HG02798 (cell line): Measurements from ENCODE around the gene HMMR.

ENCODE experiments used
- ATAC-seq: cut with Tn5 transposase; IDR thresholded peaks from one replicate; pipeline ENCODE4 v1.9.1; 2021; ENCODE audit warnings: mild to moderate bottlenecking; ENCODE audit not compliant: unreplicated experiment, poor library complexity

The HMMR gene

GRCh38 chr5:163456840-163457239, 3.6 kb upstream of the HMMR start:
- ATAC-seq, result no peak

- ATAC-seq, result no peak
Measured at GRCh38 chr5:163458778-163459385, 1.6 kb upstream of the HMMR start.

GRCh38 chr5:163459462-163459818, 992 bp upstream of the HMMR start:
- peak; percentile 8 for ATAC-seq

- ATAC-seq, result peak; percentile 84
Measured at GRCh38 chr5:163459819-163460561, 442 bp upstream of the HMMR start, which contains the start of gene NUDCD2. NUDCD2 (minus strand) TSS chr5:163460102; CDS start chr5:163460050, 52 bp downstream.

GRCh38 chr5:163463063-163463435, 2.6 kb downstream of the HMMR start:
- ATAC-seq, result no peak

- ATAC-seq, result no peak
Measured at GRCh38 chr5:163467682-163468081, 7.2 kb downstream of the HMMR start.

- ATAC-seq, result peak; percentile 61
Measured at GRCh38 chr5:163473635-163474243, 13.3 kb downstream of the HMMR start.

GRCh38 chr5:163475411-163475810, 15.0 kb downstream of the HMMR start:
- ATAC-seq, result no peak

GRCh38 chr5:163478126-163478981, 17.9 kb downstream of the HMMR start:
- ATAC-seq, result no peak

- ATAC-seq, result no peak
Measured at GRCh38 chr5:163478982-163479271, 18.5 kb downstream of the HMMR start.

- no peak for ATAC-seq
Measured at GRCh38 chr5:163489055-163489744, 28.8 kb downstream of the HMMR start.

GRCh38 chr5:163489745-163490075, 29.3 kb downstream of the HMMR start:
- no peak for ATAC-seq

GRCh38 chr5:163496286-163496685, 35.9 kb downstream of the HMMR start:
- ATAC-seq, result no peak

- ATAC-seq, result peak; percentile 55
Measured at GRCh38 chr5:163497315-163497714, 36.9 kb downstream of the HMMR start.

- ATAC-seq, result no peak
Measured at GRCh38 chr5:163498886-163499285, 38.5 kb downstream of the HMMR start.

GRCh38 chr5:163502521-163502920, 42.1 kb downstream of the HMMR start:
- ATAC-seq, result no peak

- ATAC-seq, result no peak
Measured at GRCh38 chr5:163503106-163504078, 43.0 kb downstream of the HMMR start.

GRCh38 chr5:163504079-163504931, 43.9 kb downstream of the HMMR start:
- no peak for ATAC-seq

GRCh38 chr5:163505049-163505367, 44.6 kb downstream of the HMMR start:
- no peak for ATAC-seq
